OCI-LY1 (cell line): ENCODE data around the gene GOLGA8K.
"Not testable (repeated sequence)": the region's sequence is repeated elsewhere in the genome, so short reads cannot be mapped to it uniquely, and the experiment has no call there.

Experiments used
- CTCF ChIP-seq: fragments of 200-600 bp; sonication (generic), shearing (Covaris generic); IDR thresholded peaks from 2 replicates; pipeline ENCODE4 v1.5.1; 2017; ENCODE audit warnings: mild to moderate bottlenecking, antibody characterized with exemption, low read length, moderate library complexity, mixed read lengths
- EZH2 ChIP-seq: fragments of 200-600 bp; sonication (generic), shearing (Covaris generic); IDR thresholded peaks from 2 replicates; pipeline ENCODE4 v1.8.0; 2017; ENCODE audit warnings: borderline replicate concordance, mixed run types, mild to moderate bottlenecking, antibody characterized with exemption, low read length, moderate library complexity, mixed read lengths

GRCh38 chr15:32427635-32428034 is 24.5 kb upstream of the GOLGA8K start:
- not testable (repeated sequence) for TF ChIP-seq CTCF, EZH2
